HCEC 1CT (cell line): ENCODE measurements around the gene NCS1.

Experiments
- DNase-seq: peaks from one replicate; pipeline ENCODE4 v3.0.0-alpha.2; 2017

NCS1 gene

GRCh38 chr9:130196643-130197042 lies 24.4 kb downstream of the NCS1 start:
- no peak for DNase-seq

DNA sequence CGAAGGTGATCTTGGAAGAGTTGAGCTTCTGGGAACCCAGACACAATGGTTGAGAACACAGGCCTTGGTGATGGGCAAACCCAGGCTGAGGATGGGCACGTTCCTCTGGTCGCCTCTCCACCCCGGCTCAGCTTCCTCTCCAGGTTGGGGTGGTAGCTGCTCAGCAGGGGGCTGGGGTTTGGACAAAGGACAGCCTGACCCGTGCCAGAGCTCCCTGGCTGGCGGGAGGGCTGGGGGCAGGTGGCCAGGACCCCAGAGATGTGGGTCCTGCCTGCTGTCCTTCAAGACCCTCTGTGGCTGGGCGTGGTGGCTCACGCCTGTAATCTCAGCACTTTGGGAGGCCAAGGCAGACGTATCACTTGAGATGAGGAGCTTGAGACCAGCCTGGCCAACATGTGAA lies 25.2 kb downstream of the NCS1 start:
- no peak for DNase-seq

GRCh38 chr9:130197888-130198287 lies 25.7 kb downstream of the NCS1 start:
- no peak for DNase-seq

DNA sequence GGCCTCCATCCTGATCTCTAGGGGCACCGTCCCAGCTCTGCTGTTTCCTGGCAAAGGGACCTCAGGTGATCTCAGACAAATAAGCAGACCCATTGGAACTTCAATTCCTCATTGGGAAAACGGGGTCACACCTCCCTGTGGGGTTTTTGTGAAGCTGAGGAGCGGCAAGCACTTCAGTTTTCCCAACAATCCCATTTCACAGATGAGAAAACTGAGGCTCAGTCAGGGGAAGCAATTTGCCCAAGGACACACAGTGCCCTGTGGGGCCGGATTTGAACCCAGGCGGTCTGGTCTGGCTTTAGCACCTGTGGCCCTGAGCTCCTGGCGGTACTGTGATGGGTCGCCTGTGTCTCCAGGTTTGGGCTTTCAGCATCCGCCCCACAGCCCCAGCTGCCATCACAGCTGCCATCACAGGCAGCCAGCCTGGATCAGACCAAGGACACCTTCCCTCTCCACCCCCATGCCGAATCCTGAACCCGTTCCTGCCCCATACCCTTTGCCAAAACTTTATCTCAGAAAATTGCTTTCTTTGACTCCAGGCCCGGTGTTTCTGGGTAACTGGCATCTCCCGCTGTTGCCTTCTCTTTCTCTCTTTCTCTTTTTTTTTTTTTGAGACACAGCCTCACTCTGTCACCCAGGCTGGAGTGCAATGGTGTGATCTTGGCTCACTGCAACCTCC lies 26.4 kb downstream of the NCS1 start:
- no peak for DNase-seq

- DNase-seq: no peak
Observed at GRCh38 chr9:130199605-130200004, 27.4 kb downstream of the NCS1 start.

- DNase-seq: no peak
Observed at GRCh38 chr9:130200038-130200849, 28.0 kb downstream of the NCS1 start.

- DNase-seq: no peak
Observed at GRCh38 chr9:130201399-130201873, 29.2 kb downstream of the NCS1 start.

- no peak for DNase-seq
Observed at GRCh38 chr9:130201974-130202373, 29.8 kb downstream of the NCS1 start.

- DNase-seq: no peak
Observed at GRCh38 chr9:130204341-130204740, 32.1 kb downstream of the NCS1 start.

DNA sequence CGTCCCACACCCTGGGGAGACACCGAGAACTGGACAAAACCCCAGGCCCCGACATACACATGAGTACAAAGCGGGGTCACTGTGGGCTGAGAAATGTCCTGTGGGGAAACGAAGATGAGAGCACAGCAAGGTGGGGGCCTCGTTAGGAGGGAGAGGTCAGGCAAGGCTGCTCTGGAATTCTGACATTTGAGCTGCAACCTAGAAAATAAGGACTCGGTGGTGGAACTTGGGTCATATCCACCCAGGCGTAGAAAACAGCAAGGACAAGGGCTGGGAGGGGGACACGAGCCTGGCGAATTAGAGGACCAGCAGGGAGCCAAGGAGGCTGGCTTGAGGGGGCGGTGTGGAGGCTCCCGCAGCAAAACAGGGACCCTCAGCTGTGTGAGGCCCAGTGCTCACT lies 32.8 kb downstream of the NCS1 start:
- DNase-seq: no peak

GRCh38 chr9:130205912-130206311 lies 33.7 kb downstream of the NCS1 start:
- DNase-seq: no peak

DNA sequence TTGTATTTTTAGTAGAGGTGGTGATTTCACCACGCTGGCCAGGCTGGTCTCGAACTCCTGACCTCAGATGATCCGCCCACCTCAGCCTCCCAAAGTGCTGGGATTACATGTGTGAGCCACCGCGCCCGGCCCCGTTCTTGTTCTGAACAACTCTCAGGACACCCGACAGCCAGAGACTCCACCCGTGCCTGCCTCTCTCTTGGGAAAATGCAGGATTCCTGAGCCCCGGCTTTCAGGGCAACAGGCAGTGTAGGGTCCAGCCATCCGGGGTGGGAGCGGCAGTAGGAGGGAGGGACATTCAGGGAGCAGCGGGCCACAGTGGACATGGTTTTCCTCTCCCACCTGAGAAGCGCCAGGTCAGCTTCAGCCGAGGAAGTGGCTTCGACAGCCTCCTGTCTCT lies 34.4 kb downstream of the NCS1 start:
- no peak for DNase-seq

DNA sequence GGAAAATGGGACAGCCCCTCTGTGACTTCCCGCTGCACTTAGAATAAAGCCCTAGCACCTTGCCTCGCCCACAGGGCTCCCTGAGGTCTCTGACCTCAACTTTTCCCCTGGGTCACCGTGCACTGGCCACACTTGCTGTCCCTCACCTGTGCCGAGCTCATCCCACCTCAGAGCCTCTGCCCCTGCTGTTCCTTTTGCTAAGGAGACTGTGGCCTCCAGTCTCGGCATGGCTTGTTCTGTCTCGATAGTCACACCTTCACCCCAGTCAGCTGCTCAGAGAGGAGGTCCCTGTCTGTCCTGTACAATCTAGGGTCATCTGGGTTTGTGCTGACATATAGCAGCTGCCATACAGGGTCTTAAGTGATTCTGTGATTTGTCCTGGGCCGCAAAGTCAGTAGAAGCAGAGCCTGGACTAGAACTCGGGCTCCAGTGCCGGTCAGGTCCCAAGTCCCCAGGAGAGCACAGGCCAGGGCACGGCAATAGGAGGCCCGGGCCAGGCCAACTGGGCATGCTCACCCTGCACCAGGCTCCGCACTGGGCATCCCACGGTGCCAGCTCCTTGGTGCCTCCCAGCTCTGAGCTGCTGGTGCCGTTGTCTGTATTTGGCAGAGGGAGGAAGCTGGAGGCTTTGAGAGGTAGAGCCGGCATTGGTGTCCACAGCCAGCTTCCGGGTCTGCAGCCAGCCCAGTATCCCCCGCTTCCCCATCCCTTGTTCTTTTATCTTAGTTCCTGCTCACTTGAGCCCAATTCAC lies 35.2 kb downstream of the NCS1 start:
- DNase-seq: no peak

- no peak for DNase-seq
Observed at GRCh38 chr9:130208600-130209347, 36.6 kb downstream of the NCS1 start.

DNA sequence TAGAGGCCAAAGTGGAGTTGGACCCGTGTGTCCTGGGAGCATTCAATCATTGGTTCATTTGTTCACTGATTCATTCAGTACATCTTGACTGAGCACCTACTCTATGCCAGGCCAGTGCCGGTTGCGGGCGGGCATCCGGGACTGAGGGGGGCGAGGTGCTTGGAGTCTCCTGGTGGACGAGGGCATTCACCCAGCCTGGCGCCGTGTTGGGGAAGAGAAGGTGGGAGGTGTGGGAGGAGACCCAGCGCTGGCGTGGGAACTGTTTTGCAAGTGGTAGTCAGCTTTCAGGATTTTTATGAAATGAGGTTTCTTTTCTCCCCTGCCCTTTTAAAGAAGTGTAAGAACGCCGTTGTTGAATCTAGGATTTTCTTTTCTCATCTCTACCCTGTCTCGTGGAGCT lies 37.2 kb downstream of the NCS1 start:
- DNase-seq: no peak

GRCh38 chr9:130211548-130212226 lies 39.5 kb downstream of the NCS1 start:
- no peak for DNase-seq

- DNase-seq: no peak
Observed at GRCh38 chr9:130212543-130213297, 40.5 kb downstream of the NCS1 start.

DNA sequence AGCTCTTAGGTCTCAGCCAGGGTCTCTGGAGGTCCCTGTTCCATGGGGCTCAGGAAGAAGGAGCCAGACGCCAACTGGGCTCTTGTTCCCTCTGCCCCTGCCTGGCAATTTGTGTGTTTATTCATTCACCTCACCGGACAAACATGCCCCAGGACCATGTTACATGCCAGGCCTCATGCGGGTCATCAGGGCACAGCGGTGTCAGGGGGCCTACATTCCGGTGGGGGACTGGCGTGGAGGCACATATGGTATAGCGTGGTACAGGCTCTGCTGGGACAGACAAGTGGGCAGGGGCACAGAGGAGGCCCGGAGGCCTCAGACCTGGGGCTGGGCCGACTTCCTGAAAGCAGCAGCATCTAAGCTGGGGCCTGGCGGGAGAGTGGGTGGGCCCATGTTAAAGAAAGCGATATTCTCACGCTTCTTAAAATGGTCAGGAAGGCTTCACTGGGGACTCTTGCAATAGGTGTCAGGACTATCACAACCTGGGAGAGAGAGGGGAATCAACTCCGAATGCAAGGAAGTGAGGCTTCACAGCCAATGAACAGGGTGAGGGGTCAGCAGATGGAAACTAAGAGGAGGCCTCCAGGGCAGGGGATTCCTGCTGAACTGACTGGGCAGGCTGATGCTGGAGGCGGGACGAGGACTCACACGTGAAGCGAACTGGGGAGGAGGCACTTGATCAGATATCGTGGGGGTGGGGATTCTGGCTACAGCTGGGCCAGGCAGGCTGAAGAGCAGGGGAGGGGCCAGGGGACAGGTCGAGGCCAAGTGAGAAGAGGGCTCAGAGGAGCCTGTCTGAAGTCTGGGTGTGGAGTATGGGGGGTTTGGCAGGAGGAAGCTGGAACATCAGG lies 41.9 kb downstream of the NCS1 start:
- DNase-seq: no peak

- no peak for DNase-seq
Observed at GRCh38 chr9:130214776-130215340, 42.7 kb downstream of the NCS1 start.
